Neutrophil (primary cell): ENCODE results near the gene ABHD4.

Source experiments
- H3K27ac ChIP-seq: fragments of 200-600 bp; sonication (generic); 2 replicates; pipeline ENCODE4 v1.5.1; 2016; ENCODE audit warnings: mild to moderate bottlenecking, moderate library complexity
- H3K27me3 ChIP-seq: fragments of 200-600 bp; sonication (generic); 2 replicates; pipeline ENCODE4 v1.6.0; 2016; ENCODE audit warnings: mild to moderate bottlenecking
- H3K36me3 ChIP-seq: fragments of 200-600 bp; sonication (generic); 2 replicates; pipeline ENCODE4 v1.5.1; 2017
- H3K4me1 ChIP-seq, 2 experiments: fragments of 200-600 bp in 1 of 2; sonication (generic) in 1 of 2; 1 replicate in 1 of 2; 2 replicates in 1 of 2; pipeline versions ENCODE4 v1.5.1 to v1.6.1; 2013 to 2016; ENCODE audit warnings: low read depth in 1 of 2, low read length in 1 of 2, mild to moderate bottlenecking in 1 of 2, moderate library complexity in 1 of 2; ENCODE audit not compliant: control insufficient read depth in 1 of 2, insufficient read depth in 1 of 2
- H3K4me3 ChIP-seq, 2 experiments: fragments of 200-600 bp in 1 of 2; sonication (generic) in 1 of 2; 1 replicate in 1 of 2; 2 replicates in 1 of 2; pipeline ENCODE4 v1.5.1; 2013 to 2016; ENCODE audit warnings: low read depth in 1 of 2, low read length in 1 of 2, mild to moderate bottlenecking in 1 of 2, moderate library complexity in 1 of 2
- H3K9me3 ChIP-seq: fragments of 200-600 bp; sonication (generic); 2 replicates; pipeline ENCODE4 v1.5.1; 2016
- TF ChIP-seq, protein P1 (sequence below): fragments of 200-600 bp; sonication (generic); IDR thresholded peaks from 2 replicates; pipeline ENCODE4 v1.5.1; 2016; ENCODE audit warnings: antibody characterized with exemption

ABHD4 gene

DNA sequence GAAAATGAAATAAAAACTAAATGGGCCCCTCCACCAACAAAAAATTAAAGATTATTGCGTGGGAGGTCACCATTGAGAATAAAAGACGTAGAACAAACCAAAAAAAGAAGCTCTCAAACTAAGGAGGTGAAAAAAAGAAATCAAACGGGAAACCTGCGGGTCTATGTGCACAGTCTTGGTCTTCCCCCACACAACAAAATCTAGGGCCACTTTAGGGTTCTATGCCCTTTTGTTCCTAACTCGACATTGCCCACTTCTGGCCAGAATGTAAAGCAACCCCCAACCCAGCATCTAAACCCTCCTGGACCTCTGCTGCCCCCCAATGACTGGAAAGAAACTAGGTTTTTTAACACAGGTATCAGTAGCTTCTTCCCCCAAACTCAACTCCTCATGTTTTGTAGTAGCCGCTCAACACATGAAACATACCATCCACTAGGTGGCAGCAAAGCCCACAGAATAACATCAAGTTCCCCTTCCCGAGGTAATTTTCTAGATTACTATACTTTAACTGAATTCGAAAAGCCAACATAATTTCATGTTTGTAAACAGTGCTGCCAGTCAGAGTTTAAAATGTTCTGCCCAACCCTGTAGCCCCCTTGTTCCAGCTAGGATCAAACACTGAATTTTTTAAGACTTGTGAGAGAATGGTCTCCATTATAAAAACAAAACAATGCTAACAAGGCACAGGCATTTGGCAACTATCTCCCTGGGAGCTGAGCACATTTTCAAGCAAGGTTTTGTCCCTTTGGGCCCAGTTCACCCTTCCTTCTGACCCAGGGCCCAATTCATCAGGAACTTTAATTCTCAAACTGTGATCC lies 27.8 kb upstream of the ABHD4 start:
- peak overlapping the region; percentile 57 for H3K27ac ChIP-seq
- H3K9me3 ChIP-seq: no peaks in the 10 kb centered on the region
- H3K27me3 ChIP-seq: no peaks in the 10 kb centered on the region
- H3K4me1 ChIP-seq: peaks cover 0 to 6% of the 10 kb centered on the region in 2 experiments
- TF ChIP-seq, protein P1, sequence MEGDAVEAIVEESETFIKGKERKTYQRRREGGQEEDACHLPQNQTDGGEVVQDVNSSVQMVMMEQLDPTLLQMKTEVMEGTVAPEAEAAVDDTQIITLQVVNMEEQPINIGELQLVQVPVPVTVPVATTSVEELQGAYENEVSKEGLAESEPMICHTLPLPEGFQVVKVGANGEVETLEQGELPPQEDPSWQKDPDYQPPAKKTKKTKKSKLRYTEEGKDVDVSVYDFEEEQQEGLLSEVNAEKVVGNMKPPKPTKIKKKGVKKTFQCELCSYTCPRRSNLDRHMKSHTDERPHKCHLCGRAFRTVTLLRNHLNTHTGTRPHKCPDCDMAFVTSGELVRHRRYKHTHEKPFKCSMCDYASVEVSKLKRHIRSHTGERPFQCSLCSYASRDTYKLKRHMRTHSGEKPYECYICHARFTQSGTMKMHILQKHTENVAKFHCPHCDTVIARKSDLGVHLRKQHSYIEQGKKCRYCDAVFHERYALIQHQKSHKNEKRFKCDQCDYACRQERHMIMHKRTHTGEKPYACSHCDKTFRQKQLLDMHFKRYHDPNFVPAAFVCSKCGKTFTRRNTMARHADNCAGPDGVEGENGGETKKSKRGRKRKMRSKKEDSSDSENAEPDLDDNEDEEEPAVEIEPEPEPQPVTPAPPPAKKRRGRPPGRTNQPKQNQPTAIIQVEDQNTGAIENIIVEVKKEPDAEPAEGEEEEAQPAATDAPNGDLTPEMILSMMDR: peak; percentile 80
- H3K36me3 ChIP-seq: peaks cover 39% of the 10 kb centered on the region
- H3K4me3 ChIP-seq: no peak overlapping the region

DNA sequence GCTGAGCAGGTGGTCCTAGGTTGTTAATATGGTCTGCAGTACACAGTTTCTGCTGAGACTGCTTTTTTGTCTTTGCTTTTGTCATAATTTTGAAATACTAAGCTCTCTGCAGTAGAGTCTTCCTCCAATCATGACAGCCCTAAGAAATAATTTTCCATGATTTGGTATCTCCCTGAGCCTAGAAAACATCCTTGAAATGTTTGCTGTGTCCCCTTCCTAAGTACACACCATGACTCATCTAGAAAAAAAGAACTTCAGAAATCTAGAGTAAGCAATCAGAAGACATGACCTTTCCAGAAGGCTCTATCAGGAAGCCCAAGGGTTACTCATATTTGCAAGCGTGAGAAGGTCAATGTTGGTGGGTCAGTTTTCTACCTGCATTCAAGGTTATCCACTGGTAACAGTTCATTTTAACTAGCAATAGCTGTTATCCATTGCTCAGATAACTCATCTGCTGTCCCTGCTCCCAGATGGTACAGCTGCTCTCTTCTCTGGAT lies 25.5 kb upstream of the ABHD4 start:
- H3K4me1 ChIP-seq: peaks cover 0 to 6% of the 10 kb centered on the region in 2 experiments
- TF ChIP-seq, protein P1: no peak
- peaks cover 33% of the 10 kb centered on the region for H3K36me3 ChIP-seq
- no peak overlapping the region for H3K4me3 ChIP-seq
- H3K27ac ChIP-seq: no peak overlapping the region
- H3K9me3 ChIP-seq: no peaks in the 10 kb centered on the region
- H3K27me3 ChIP-seq: no peaks in the 10 kb centered on the region

DNA sequence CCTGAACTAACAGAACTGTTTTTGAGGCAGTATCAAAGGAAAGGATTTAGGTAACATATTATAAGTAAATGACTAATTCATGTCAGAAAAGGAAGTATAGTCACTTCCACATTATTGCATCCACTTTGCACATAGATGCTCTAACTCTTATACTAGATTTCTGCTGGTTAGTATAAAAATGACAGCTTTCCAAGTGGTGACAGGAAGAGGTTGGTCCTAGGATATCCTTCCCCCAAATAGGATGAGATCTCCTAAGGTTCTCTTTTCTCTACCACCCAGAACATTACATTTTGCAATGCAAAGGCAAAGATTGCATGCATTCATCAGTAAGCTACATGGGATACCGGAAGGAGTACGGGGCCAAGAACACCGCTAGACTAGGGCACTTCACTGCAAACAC lies 24.3 kb upstream of the ABHD4 start:
- Histone ChIP-seq H3K27ac (no peak overlapping the region), H3K4me1 (peaks cover 0 to 6% of the 10 kb centered on the region in 2 experiments), H3K27me3 (no peaks in the 10 kb centered on the region), H3K9me3 (no peaks in the 10 kb centered on the region), H3K4me3 (no peak overlapping the region), H3K36me3 (peaks cover 29% of the 10 kb centered on the region)
- TF ChIP-seq, protein P1: no peak

DNA sequence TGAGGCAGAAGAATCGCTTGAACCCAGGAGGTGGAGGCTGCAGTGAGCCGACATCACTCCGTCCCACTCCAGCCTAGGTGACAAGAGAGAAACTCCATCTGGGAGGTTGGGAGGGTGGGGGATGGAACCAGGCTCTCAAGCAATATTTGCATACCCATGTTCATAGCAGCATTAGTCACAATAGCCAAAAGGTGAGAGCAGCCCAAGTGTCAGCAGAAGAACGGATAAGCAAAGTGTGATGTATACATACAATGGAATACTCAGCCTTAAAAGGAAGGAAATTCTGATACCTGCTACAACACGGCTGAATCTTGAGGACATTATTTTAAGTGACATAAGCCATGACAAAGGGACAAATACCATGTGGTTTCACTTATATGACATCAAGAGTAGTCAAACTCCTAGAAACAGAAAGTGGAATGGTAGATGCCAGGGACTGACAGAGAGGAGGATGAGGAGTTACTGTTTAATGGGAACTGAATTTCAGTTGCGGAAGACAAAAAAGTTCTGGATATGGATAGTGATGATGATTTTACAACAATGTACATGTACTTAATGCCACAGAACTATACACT lies 20.7 kb upstream of the ABHD4 start:
- Histone ChIP-seq H3K4me1 (no peaks in the 10 kb centered on the region), H3K9me3 (no peaks in the 10 kb centered on the region), H3K27ac (no peak overlapping the region), H3K4me3 (no peak overlapping the region), H3K36me3 (peaks cover 21% of the 10 kb centered on the region), H3K27me3 (no peaks in the 10 kb centered on the region)
- TF ChIP-seq, protein P1: no peak

DNA sequence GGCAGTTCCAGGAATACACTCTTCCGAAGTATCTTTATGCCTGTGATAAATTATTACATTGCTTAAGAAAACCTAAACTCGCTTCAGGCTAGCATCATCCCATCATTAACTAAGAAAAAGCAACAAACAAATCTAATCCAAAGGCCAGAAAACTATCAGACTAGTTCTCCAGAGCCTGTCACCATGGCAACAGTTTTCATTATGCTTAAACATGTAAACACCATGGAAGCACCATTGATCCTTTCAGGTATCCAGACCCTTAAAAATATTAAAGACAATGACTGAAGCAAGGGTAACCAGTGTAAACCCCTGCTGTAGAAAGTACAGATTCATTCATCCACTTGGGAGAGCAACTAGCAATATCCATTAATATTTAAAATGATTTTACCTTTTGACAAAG lies 18.9 kb upstream of the ABHD4 start:
- Histone ChIP-seq H3K9me3 (no peaks in the 10 kb centered on the region), H3K36me3 (peaks cover 7% of the 10 kb centered on the region), H3K4me3 (no peak overlapping the region), H3K27ac (no peak overlapping the region), H3K27me3 (no peaks in the 10 kb centered on the region), H3K4me1 (peaks cover 0 to 4% of the 10 kb centered on the region in 2 experiments)
- TF ChIP-seq, protein P1: no peak
